Stimulated activated CD4-positive, alpha-beta T cell treated with anti-CD3 and anti-CD28 coated beads, Interleukin-1b, Interleukin-23, amount 100 ng/mL, for 1 hour (primary cell): ENCODE measurements around the gene TSPYL1.
"Not testable (repeated sequence)": the region's sequence is repeated elsewhere in the genome, so short reads cannot be mapped to it uniquely, and the experiment has no call there.

ENCODE experiments used
- DNase-seq, 2 donors: peaks; one replicate each; pipeline ENCODE4 v3.0.0-alpha.2; 2020; ENCODE audit warnings: low read depth in 2 of 2

TSPYL1 gene

DNA sequence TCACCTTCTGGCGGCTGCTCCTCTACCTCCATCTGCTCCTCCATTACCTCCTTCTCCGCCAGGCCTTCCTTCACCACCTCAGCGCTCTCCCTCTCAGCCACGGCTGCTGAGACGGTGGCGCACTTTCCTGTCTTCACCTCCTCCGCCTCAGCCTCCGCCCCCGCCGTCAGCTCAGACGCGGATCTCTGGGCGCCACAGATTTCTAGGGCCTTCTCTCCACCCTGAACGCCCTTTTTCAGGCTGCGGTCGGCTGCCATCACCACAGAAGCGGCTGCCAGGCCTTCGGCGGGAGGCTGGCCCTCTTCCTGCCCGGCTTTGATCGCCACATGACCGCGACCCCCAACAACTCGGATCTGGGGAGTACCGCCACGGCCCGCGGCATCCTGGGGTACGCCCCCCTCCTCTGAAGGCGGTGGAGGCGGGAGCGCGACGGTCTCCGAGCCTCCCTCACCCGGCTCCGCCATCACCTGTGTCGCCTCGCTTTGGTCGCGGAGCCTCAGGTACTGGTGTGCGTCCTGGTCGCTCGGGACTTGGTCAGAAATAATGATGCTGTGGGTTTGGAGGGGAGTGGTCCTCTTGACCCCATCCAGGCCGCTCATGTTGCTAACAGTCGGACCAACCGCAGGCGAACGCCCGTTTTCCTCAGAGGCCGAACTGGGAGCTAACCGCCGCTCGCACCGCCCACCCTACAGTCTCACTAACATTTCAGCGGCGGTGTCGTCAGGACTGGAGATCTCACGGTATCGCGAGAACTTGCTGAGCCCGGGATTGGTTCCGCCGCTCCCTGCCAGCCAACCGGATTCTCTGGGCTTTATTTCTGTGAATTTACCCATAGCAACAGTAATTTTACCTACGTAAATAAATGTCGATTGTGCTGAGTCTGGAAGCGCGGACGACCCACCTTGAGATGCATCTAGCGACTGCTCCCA, at the start of gene TSPYL1:
Gene TSPYL1 (minus strand): TSS at position 699 of the 929 bp plus-strand sequence. CDS start 100 bp downstream, at position 599.
- DNase-seq: peak; percentile 77 to 85

- no peak for DNase-seq
Observed at GRCh38 chr6:116329156-116329555, 49.4 kb upstream of the TSPYL1 start.

GRCh38 chr6:116328528-116328903, 48.8 kb upstream of the TSPYL1 start:
- no peak for DNase-seq

GRCh38 chr6:116327803-116328527, 48.2 kb upstream of the TSPYL1 start:
- no peak for DNase-seq

GRCh38 chr6:116326996-116327395, 47.3 kb upstream of the TSPYL1 start:
- DNase-seq: no peak

DNA sequence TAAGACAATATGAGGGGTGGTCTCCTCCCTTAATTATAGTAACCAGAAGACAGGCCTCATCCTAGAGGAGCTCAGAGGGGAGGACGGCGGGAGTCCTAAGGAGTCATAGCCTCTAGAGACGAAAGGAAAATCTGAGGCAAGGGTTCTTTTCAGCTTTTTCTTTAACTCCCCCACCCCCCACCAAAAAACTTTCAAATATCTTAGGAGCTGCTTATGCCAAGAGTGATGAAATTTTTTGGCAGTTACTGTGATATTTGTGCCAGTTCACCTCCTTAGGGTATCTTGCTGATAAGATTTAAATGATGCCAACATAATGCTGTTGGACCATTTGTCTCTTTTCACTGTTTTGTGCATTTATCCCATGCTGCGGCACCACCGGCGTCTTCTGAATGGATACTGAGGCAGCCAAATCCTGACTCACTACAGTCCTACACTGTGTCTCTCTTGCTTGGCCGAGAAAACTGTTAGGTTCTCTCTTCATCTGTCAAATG, 46.5 kb upstream of the TSPYL1 start:
- DNase-seq: no peak

- DNase-seq: not testable (repeated sequence)
Observed at GRCh38 chr6:116325634-116326132, 46.0 kb upstream of the TSPYL1 start.

DNA sequence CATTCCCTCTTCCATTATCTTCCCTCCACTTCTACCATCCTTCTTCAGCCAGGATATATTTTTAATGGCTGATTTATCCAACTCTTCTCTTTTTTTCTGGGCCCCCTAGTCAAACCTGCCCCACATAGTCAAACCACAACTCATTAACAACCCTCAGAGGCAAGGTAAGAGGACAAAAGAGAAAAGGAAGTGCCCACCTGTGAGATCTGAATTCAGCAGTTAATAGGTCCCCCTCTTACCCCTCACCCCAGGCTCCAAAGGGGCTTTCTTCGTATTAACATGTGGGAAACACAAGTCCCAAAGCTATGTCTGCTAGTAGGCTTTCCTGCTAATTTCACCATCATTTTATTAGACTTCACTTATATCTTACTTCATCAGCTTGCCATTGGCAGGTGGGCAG, 44.1 kb upstream of the TSPYL1 start:
- no peak for DNase-seq

DNA sequence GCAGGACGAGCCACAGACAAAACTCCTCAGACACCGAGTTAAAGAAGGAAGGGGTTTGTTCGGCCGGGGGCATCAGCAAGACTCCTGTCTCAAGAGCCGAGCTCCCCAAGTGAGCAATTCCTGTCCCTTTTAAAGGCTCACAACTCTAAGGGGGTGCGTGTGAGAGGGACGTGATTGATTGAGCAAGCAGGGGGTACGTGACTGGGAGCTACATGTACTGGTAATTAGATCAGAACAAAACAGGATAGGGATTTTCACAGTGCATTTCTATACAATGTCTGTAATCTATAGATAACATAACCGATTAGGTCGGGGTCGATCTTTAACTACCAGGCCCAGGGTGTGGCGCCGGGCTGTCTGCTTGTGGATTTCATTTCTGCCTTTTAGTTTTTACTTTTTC, 42.2 kb upstream of the TSPYL1 start:
- DNase-seq: not testable (repeated sequence)

DNA sequence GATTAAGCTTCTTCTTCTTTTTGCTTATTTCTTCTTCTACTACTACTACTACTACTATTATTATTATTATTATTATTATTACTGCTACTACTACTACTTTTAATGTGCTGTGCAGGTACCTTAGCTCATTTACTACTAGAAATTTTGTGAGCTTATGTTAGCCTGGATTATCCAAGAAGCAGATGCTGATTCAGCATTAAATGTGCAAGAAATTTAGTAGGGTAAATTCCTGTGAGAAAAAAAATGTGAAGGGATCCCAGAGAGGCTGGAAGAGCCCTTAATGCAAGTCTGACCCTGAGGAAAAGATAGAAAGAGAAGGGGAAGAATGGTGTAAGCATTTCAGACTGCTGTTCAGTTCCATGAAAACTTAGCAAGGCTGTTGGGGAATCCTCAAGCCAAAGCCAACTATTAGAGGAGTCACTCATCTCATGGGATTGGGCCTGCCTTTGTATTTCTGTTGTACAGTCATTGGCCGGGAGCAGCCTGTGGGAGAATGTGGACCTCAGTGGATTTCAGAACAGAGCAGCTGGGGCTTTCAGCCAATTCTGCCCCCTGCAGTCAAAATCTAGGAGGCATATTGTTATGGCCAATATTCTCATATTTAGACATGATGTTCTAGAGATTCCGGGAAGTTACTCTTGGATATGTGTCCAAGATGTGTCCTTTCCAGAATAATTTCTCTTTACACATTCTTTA, 37.2 kb upstream of the TSPYL1 start:
- no peak for DNase-seq

- no peak for DNase-seq
Observed at GRCh38 chr6:116314878-116315277, 35.1 kb upstream of the TSPYL1 start.

DNA sequence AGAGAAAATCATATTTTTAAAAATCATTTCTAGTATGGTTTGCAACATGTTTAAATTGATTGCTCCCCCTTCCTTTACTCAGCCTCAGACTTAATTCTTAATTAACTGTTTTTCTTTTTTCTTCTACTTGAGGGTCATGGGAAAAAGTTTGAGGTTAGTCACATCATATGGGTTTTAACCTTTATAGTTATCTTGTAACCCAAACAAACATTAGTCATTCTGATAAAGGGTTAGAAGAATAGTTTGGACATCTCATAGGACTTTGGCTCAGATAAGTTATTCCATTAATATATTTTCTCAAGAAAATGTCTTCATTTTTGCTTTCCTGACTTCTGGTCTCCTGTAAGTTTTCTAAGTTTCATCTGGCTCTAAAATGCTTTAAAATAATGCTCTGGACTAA, 34.5 kb upstream of the TSPYL1 start:
- no peak for DNase-seq

DNA sequence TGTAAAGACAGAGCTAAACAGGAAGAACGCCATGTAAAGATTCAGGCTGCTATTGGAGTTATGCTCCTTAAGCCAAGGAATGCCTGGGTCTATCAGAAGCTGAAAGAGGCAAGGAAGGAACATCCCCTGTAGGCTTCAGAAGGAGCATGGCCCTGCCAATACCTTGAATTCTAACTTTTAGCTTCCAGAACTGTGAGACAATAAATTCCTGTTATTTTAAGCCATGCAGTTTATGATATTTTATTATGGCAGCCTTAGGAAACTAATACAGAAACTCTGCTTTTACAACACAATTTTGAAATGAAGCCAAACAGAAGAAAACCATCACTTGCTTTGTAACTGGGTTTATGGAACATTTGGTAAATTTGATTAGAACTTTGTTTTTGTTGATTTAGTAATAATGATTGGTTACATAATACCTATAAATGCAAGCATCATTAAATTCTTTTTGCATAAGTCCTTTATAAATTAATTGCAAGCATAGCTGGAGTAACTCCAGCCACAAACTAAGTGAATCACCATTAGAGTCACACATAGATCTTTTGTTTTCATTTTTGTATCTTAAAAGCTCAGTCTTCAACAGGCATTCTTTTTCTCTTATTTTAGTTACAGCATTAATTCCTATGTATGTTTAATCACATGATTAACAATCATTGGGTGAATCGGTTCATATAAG, 33.5 kb upstream of the TSPYL1 start:
- DNase-seq: no peak

DNA sequence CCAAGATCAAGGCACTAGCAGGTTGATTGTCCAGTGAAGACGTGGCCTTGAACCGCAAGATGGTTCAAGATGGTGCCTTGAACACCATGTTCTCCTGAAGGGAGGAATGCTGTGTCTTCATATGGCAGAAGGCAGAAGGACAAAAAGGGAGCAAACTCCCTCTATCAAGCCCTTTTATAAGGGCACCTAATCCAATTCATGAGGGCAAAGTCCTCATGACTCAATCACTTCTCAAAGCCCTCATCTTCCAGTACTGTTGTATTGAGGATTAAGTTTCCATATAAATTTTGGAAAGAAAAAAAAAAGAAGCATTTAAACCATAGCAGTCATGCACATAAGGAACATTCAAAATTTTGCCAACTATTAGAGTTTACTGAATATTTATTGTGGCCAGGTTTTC, 29.9 kb upstream of the TSPYL1 start:
- DNase-seq: no peak

DNA sequence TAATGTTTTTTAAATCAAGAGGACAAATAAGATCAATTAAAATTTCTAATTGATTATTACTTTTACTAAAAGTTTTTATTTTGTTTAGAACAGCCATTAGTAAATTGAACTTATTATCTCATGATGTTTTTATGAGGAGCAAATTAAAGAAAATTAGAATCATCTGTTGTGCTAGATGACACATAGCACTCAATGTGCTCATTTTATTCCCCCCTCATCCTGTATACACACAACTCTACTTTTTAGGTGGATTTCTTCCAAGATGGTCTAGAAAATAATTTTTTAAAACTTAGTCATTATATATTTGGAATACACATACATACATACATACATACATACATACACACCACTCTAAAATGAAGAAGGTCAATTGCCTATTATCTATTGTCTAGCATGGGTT, 29.3 kb upstream of the TSPYL1 start:
- DNase-seq: no peak

DNA sequence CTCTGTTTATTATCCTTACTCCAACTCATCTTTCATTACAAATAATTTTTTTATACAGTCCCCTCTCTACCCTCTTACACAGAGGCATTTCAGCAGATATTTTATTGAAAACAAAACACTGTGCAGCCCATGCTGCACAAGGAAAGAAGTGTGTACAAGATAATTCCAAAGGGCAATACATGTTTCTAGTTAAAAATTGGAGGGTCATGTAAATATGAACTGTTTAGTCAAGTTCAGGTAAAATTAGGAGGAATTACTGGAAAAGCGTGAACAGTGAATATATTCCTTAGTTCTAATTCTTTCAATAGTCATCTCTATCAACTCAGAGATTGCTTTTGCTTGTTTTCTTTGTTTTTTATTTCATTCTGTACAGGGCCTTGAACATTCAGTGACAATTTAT, 27.9 kb upstream of the TSPYL1 start:
- no peak for DNase-seq

- DNase-seq: no peak
Observed at GRCh38 chr6:116307001-116307400, 27.3 kb upstream of the TSPYL1 start.

GRCh38 chr6:116304538-116305097, 24.9 kb upstream of the TSPYL1 start:
- no peak for DNase-seq

DNA sequence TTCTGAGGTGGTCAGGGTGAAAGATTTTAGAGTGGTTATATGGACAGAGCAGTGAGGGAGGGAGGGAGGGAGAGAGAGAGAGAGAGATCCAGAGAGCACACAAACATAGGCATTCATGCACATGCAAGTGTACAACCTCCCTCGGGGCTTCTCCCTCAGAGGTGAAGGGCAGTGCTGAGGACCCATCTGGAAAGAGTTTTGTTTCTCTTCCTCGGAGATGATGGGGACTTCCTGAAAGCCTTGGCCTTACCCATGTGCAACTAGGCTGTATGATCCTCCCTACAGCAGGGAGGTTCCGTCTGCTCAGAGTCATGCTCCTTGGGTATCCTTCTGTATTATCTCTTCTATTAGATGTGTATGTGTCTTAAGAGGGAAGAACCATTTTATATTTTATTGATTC, 21.4 kb upstream of the TSPYL1 start:
- no peak for DNase-seq

- no peak for DNase-seq
Observed at GRCh38 chr6:116300566-116300965, 20.8 kb upstream of the TSPYL1 start.

DNA sequence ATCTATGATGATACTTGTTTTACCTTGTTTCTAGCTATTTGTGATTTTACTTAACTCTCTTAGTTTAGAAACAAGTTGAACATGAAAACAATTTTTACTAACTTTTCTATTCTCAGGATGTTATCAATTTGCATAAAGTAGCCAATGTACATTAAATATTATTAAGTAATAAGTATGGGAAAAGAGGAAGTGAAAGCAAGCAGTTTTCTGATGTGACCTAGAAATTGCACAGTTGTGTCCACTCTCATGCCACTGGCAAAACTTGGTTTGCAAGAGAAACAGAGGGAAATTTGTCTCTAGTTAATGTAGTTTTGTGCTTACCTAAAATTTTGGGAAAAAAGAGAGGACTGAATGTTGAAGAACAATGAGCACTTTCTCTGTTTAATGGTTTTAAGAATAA, 19.2 kb upstream of the TSPYL1 start:
- DNase-seq: no peak
